ENCODE results near the gene ZNF507.

Gene ZNF507

GRCh38 chr19:32401992-32402391, 56.6 kb downstream of the ZNF507 start:
- Histone ChIP-seq H3K18ac (ENCODE audit: low read length) (no peak overlapping the region), H2AFZ (ENCODE audit: insufficient read depth, low read length, poor library complexity) (no peak overlapping the region), H2BK120ac (ENCODE audit: insufficient read depth, low read length, poor library complexity) (no peak overlapping the region), H4K12ac (ENCODE audit: low read depth, low read length) (no peak overlapping the region), H3K9ac (ENCODE audit: low read length) (no peak overlapping the region), H3K79me2 (ENCODE audit: control insufficient read depth, insufficient read depth, low read length, poor library complexity) (peaks cover 11% of the 10 kb centered on the region), H4K91ac (ENCODE audit: low read depth, low read length) (no peak overlapping the region), H4K8ac (ENCODE audit: low read depth, low read length) (no peak overlapping the region), H3K36me3 (ENCODE audit: control insufficient read depth in 1 of 2, insufficient read depth in 2 of 2, low read length in 2 of 2) (no peaks in the 10 kb centered on the region), H2BK12ac (ENCODE audit: low read length) (no peak overlapping the region), H3K27me3 (ENCODE audit: insufficient read depth, low read length) (no peaks in the 10 kb centered on the region), H3K4me3 (ENCODE audit: low read depth, low read length) (no peak overlapping the region), H3K9me3 (ENCODE audit: insufficient read depth, low read depth, low read length) (no peaks in the 10 kb centered on the region), H3K4me2 (ENCODE audit: low read length) (no peak overlapping the region), H3K4me1 (ENCODE audit: control insufficient read depth in 1 of 2, insufficient read depth in 2 of 2, low read length in 2 of 2) (peaks cover 9 to 11% of the 10 kb centered on the region in 2 experiments), H3K27ac (ENCODE audit: low read depth, low read length) (no peak overlapping the region), H3K4ac (ENCODE audit: low read depth, low read length) (no peak overlapping the region), H3K79me1 (ENCODE audit: low read length) (peaks cover 12% of the 10 kb centered on the region), H3K23ac (ENCODE audit: low read length) (no peak overlapping the region), H2BK5ac (ENCODE audit: low read depth, low read length, poor library complexity) (no peak overlapping the region), H3K14ac (ENCODE audit: low read length) (no peak overlapping the region), H2AK5ac (ENCODE audit: low read length) (no peak overlapping the region)
- WGBS (ENCODE audit: extremely low coverage, insufficient coverage, insufficient read length): no CpG with 5 or more reads among the region's 1 CpG
- DNase-seq: no peak

GRCh38 chr19:32403291-32403995, 58.0 kb downstream of the ZNF507 start:
- no peak overlapping the region for H3K4me3 ChIP-seq (ENCODE audit: low read depth, low read length)
- peaks cover 12% of the 10 kb centered on the region for H3K79me1 ChIP-seq (ENCODE audit: low read length)
- peaks cover 11% of the 10 kb centered on the region for H3K79me2 ChIP-seq (ENCODE audit: control insufficient read depth, insufficient read depth, low read length, poor library complexity)
- no CpG with 5 or more reads among the region's 5 CpGs for WGBS (ENCODE audit: extremely low coverage, insufficient coverage, insufficient read length)
- no peak overlapping the region for H3K27ac ChIP-seq (ENCODE audit: low read depth, low read length)
- no peak overlapping the region for H3K4ac ChIP-seq (ENCODE audit: low read depth, low read length)
- no peaks in the 10 kb centered on the region for H3K27me3 ChIP-seq (ENCODE audit: insufficient read depth, low read length)
- no peak overlapping the region for H3K18ac ChIP-seq (ENCODE audit: low read length)
- H3K4me2 ChIP-seq (ENCODE audit: low read length): no peak overlapping the region
- H3K4me1 ChIP-seq (ENCODE audit: control insufficient read depth in 1 of 2, insufficient read depth in 2 of 2, low read length in 2 of 2): peaks cover 8 to 9% of the 10 kb centered on the region in 2 experiments
- no peak overlapping the region for H2BK120ac ChIP-seq (ENCODE audit: insufficient read depth, low read length, poor library complexity)
- no peak overlapping the region for H4K91ac ChIP-seq (ENCODE audit: low read depth, low read length)
- no peak overlapping the region for H3K9ac ChIP-seq (ENCODE audit: low read length)
- no peak overlapping the region for H3K14ac ChIP-seq (ENCODE audit: low read length)
- H3K23ac ChIP-seq (ENCODE audit: low read length): no peak overlapping the region
- H3K36me3 ChIP-seq (ENCODE audit: control insufficient read depth in 1 of 2, insufficient read depth in 2 of 2, low read length in 2 of 2): peaks cover 0 to 2% of the 10 kb centered on the region in 2 experiments
- DNase-seq: no peak
- H2AK5ac ChIP-seq (ENCODE audit: low read length): no peak overlapping the region
- H2BK5ac ChIP-seq (ENCODE audit: low read depth, low read length, poor library complexity): no peak overlapping the region
- H4K8ac ChIP-seq (ENCODE audit: low read depth, low read length): no peak overlapping the region
- no peak overlapping the region for H4K12ac ChIP-seq (ENCODE audit: low read depth, low read length)
- H2BK12ac ChIP-seq (ENCODE audit: low read length): no peak overlapping the region
- H3K9me3 ChIP-seq (ENCODE audit: insufficient read depth, low read depth, low read length): no peaks in the 10 kb centered on the region
- no peak overlapping the region for H2AFZ ChIP-seq (ENCODE audit: insufficient read depth, low read length, poor library complexity)

- Histone ChIP-seq H3K4me3 (ENCODE audit: low read depth, low read length) (no peak overlapping the region), H3K79me2 (ENCODE audit: control insufficient read depth, insufficient read depth, low read length, poor library complexity) (peaks cover 11% of the 10 kb centered on the region), H3K27ac (ENCODE audit: low read depth, low read length) (no peak overlapping the region), H2BK12ac (ENCODE audit: low read length) (no peak overlapping the region), H3K27me3 (ENCODE audit: insufficient read depth, low read length) (no peaks in the 10 kb centered on the region), H3K23ac (ENCODE audit: low read length) (no peak overlapping the region), H4K12ac (ENCODE audit: low read depth, low read length) (peak overlapping the region; percentile 43), H2BK120ac (ENCODE audit: insufficient read depth, low read length, poor library complexity) (no peak overlapping the region), H3K9ac (ENCODE audit: low read length) (peak overlapping the region; percentile 99), H3K4me1 (ENCODE audit: control insufficient read depth in 1 of 2, insufficient read depth in 2 of 2, low read length in 2 of 2) (peaks cover 8 to 9% of the 10 kb centered on the region in 2 experiments), H3K9me3 (ENCODE audit: insufficient read depth, low read depth, low read length) (no peaks in the 10 kb centered on the region), H2AFZ (ENCODE audit: insufficient read depth, low read length, poor library complexity) (peak overlapping the region; percentile 6), H3K36me3 (ENCODE audit: control insufficient read depth in 1 of 2, insufficient read depth in 2 of 2, low read length in 2 of 2) (peaks cover under 1 to 3% of the 10 kb centered on the region in 2 experiments), H3K4ac (ENCODE audit: low read depth, low read length) (peak overlapping the region; percentile 40), H3K4me2 (ENCODE audit: low read length) (peak overlapping the region; percentile 87), H4K8ac (ENCODE audit: low read depth, low read length) (peak overlapping the region; percentile 50), H3K18ac (ENCODE audit: low read length) (no peak overlapping the region), H4K91ac (ENCODE audit: low read depth, low read length) (peak overlapping the region; percentile 90), H2BK5ac (ENCODE audit: low read depth, low read length, poor library complexity) (no peak overlapping the region), H2AK5ac (ENCODE audit: low read length) (no peak overlapping the region), H3K79me1 (ENCODE audit: low read length) (peaks cover 12% of the 10 kb centered on the region), H3K14ac (ENCODE audit: low read length) (peak overlapping the region; percentile 22)
- no peak for DNase-seq
- WGBS (ENCODE audit: extremely low coverage, insufficient coverage, insufficient read length): no CpG with 5 or more reads among the region's 20 CpGs
Observed at GRCh38 chr19:32404213-32404932, 59.0 kb downstream of the ZNF507 start.

- peaks cover 3 to 8% of the 10 kb centered on the region in 2 experiments for H3K36me3 ChIP-seq (ENCODE audit: control insufficient read depth in 1 of 2, insufficient read depth in 2 of 2, low read length in 2 of 2)
- peak overlapping the region; percentile 87 for H3K14ac ChIP-seq (ENCODE audit: low read length)
- H2BK5ac ChIP-seq (ENCODE audit: low read depth, low read length, poor library complexity): peak overlapping the region; percentile 67
- peak overlapping the region; percentile 99 for H3K9ac ChIP-seq (ENCODE audit: low read length)
- H3K4me1 ChIP-seq (ENCODE audit: control insufficient read depth in 1 of 2, insufficient read depth in 2 of 2, low read length in 2 of 2): peaks cover 8 to 9% of the 10 kb centered on the region in 2 experiments
- H3K27me3 ChIP-seq (ENCODE audit: insufficient read depth, low read length): no peaks in the 10 kb centered on the region
- peak overlapping the region; percentile 89 for H3K4me3 ChIP-seq (ENCODE audit: low read depth, low read length)
- H2AFZ ChIP-seq (ENCODE audit: insufficient read depth, low read length, poor library complexity): peak overlapping the region; percentile 62
- peak overlapping the region; percentile 95 for H3K27ac ChIP-seq (ENCODE audit: low read depth, low read length)
- H4K8ac ChIP-seq (ENCODE audit: low read depth, low read length): peak overlapping the region; percentile 93
- no peak overlapping the region for H2BK12ac ChIP-seq (ENCODE audit: low read length)
- peak overlapping the region; percentile 33 for H2AK5ac ChIP-seq (ENCODE audit: low read length)
- peak overlapping the region; percentile 90 for H4K91ac ChIP-seq (ENCODE audit: low read depth, low read length)
- WGBS (ENCODE audit: extremely low coverage, insufficient coverage, insufficient read length): no CpG with 5 or more reads among the region's 36 CpGs
- peaks cover 11% of the 10 kb centered on the region for H3K79me2 ChIP-seq (ENCODE audit: control insufficient read depth, insufficient read depth, low read length, poor library complexity)
- H3K4ac ChIP-seq (ENCODE audit: low read depth, low read length): peak overlapping the region; percentile 85
- DNase-seq: peak; percentile 53 to 71
- H3K18ac ChIP-seq (ENCODE audit: low read length): peak overlapping the region; percentile 58
- no peaks in the 10 kb centered on the region for H3K9me3 ChIP-seq (ENCODE audit: insufficient read depth, low read depth, low read length)
- peak overlapping the region; percentile 60 for H2BK120ac ChIP-seq (ENCODE audit: insufficient read depth, low read length, poor library complexity)
- peaks cover 12% of the 10 kb centered on the region for H3K79me1 ChIP-seq (ENCODE audit: low read length)
- H3K23ac ChIP-seq (ENCODE audit: low read length): no peak overlapping the region
- H4K12ac ChIP-seq (ENCODE audit: low read depth, low read length): peak overlapping the region; percentile 55
- H3K4me2 ChIP-seq (ENCODE audit: low read length): peak overlapping the region; percentile 87
Observed at GRCh38 chr19:32404933-32405430, 59.6 kb downstream of the ZNF507 start.
